B cell (primary cell): ENCODE results near the gene CARD9. TPM values are rescaled to one million over a fixed set of nuclear protein-coding genes. Genes with fewer than 3 reads are reported as not detected.
A peak's percentile ranks its signal among the peaks of the same experiment; 100 is the strongest.

Source experiments
- ATAC-seq: fragments of 200-7000 bp; cut with Tn5 transposase; one replicate; pipeline ENCODE4 v1.10.0; 2021; ENCODE audit warnings: low read depth, mild to moderate bottlenecking, moderate number of reproducible peaks, moderate library complexity
- CTCF ChIA-PET: fragments of 350-600 bp; sonication (Branson Sonifier 250); formaldehyde crosslinking; loops from one replicate; lab custom pipeline; 2021; ENCODE audit warnings: antibody characterized with exemption, inconsistent platforms; lab: Charles Lee
- POLR2A ChIA-PET: fragments of 350-600 bp; sonication (Branson Sonifier 250); formaldehyde crosslinking; loops from one replicate; lab custom pipeline; 2021; ENCODE audit warnings: antibody characterized with exemption; lab: Charles Lee
- DNase-seq: peaks from one replicate; pipeline ENCODE4 v3.0.0; 2013
- H2AFZ ChIP-seq: 2 replicates; pipeline ENCODE4 v1.6.1; 2012; ENCODE audit warnings: mild to moderate bottlenecking, low read depth, low read length; ENCODE audit not compliant: insufficient read depth, poor library complexity, severe bottlenecking
- H3K27ac ChIP-seq, 2 donors: 1 replicate in 1 of 2; 2 replicates in 1 of 2; pipeline ENCODE4 v1.5.1; 2012 to 2013; ENCODE audit warnings: low read length in 2 of 2, mild to moderate bottlenecking in 2 of 2, moderate library complexity in 1 of 2
- H3K27me3 ChIP-seq, 4 experiments: fragments of 200-600 bp in 1 of 4; sonication (generic) in 1 of 4; replicated peaks in 1 of 4; 1 replicate in 2 of 4; 2 replicates in 2 of 4; pipeline versions ENCODE4 v1.6.1 to v1.7.0; 2013 to 2016; ENCODE audit warnings: low read length in 3 of 4, mild to moderate bottlenecking in 2 of 4, mixed read lengths in 1 of 4, moderate library complexity in 1 of 4; ENCODE audit not compliant: insufficient read depth in 4 of 4, control insufficient read depth in 3 of 4; ENCODE audit errors: control extremely low read depth in 1 of 4
- H3K36me3 ChIP-seq, 2 experiments: replicated peaks in 1 of 2; 1 replicate in 1 of 2; 2 replicates in 1 of 2; pipeline versions ENCODE4 v1.6.1 to v1.7.1; 2013; ENCODE audit warnings: low read length in 1 of 2; ENCODE audit not compliant: insufficient read depth in 2 of 2, control insufficient read depth in 1 of 2; ENCODE audit errors: control extremely low read depth in 1 of 2, extremely low read depth in 1 of 2
- H3K4me1 ChIP-seq, 2 donors: fragments of 200-600 bp in 1 of 2; sonication (generic) in 1 of 2; 1 replicate in 1 of 2; 2 replicates in 1 of 2; pipeline versions ENCODE4 v1.5.1 to v1.6.1; 2013 to 2017; ENCODE audit warnings: low read length in 2 of 2; ENCODE audit not compliant: control insufficient read depth in 2 of 2, insufficient read depth in 2 of 2
- H3K4me2 ChIP-seq: replicated peaks from 2 replicates; pipeline ENCODE3; 2012; ENCODE audit warnings: mild to moderate bottlenecking, low read depth, low read length; ENCODE audit not compliant: poor library complexity, severe bottlenecking
- H3K4me3 ChIP-seq, 5 experiments: fragments of 200-600 bp in 1 of 5; sonication (generic) in 1 of 5; 1 replicate in 3 of 5; 2 replicates in 2 of 5; pipeline versions ENCODE4 v1.5.1 to v1.7.0; 2011 to 2016; ENCODE audit warnings: low read length in 4 of 5, mild to moderate bottlenecking in 4 of 5, low read depth in 2 of 5, control low read depth in 1 of 5, moderate library complexity in 1 of 5; ENCODE audit not compliant: insufficient read depth in 1 of 5; ENCODE audit errors: control extremely low read depth in 1 of 5, extremely low read depth in 1 of 5
- H3K79me2 ChIP-seq: fragments of 200-600 bp; sonication (generic); one replicate; pipeline ENCODE4 v1.6.0; 2016; ENCODE audit warnings: low read length; ENCODE audit not compliant: control insufficient read depth, insufficient read depth
- H3K9ac ChIP-seq: fragments of 200-600 bp; sonication (generic); 2 replicates; pipeline ENCODE4 v1.6.1; 2017; ENCODE audit warnings: mild to moderate bottlenecking, low read length, moderate library complexity
- H3K9me3 ChIP-seq, 3 donors: one replicate each; pipeline versions ENCODE4 v1.6.1 to v1.7.1; 2013; ENCODE audit warnings: low read length in 2 of 3; ENCODE audit not compliant: control insufficient read depth in 2 of 3, insufficient read depth in 1 of 3; ENCODE audit errors: control extremely low read depth in 1 of 3
- H4K20me1 ChIP-seq: 2 replicates; pipeline ENCODE4 v1.6.0; 2012; ENCODE audit warnings: mild to moderate bottlenecking, low read length; ENCODE audit not compliant: insufficient read depth, control insufficient read depth, poor library complexity, severe bottlenecking
- H3K27ac Mint-ChIP-seq: one replicate; pipeline ENCODE4 v1.8.0; 2021; ENCODE audit warnings: mixed read lengths
- H3K27me3 Mint-ChIP-seq: one replicate; pipeline ENCODE4 v1.8.0; 2021; ENCODE audit warnings: mixed read lengths
- H3K4me1 Mint-ChIP-seq: one replicate; pipeline ENCODE4 v1.8.0; 2021; ENCODE audit warnings: mixed read lengths
- H3K4me3 Mint-ChIP-seq: one replicate; pipeline ENCODE4 v1.8.0; 2021; ENCODE audit warnings: mixed read lengths
- H3K9me3 Mint-ChIP-seq: one replicate; pipeline ENCODE4 v1.8.0; 2022; ENCODE audit warnings: mixed read lengths; ENCODE audit not compliant: insufficient read depth
- EZH2 ChIP-seq: IDR thresholded peaks from 2 replicates; pipeline ENCODE4 v1.6.1; 2012; ENCODE audit warnings: borderline replicate concordance, low read depth, mild to moderate bottlenecking, moderate library complexity, low read length; ENCODE audit not compliant: insufficient read depth, poor library complexity, severe bottlenecking
- WGBS: methylation state at CpG from one replicate; pipeline ENCODE4 v1.1.5; 2013; ENCODE audit warnings: missing lambda C conversion rate; ENCODE audit not compliant: insufficient coverage; 5-methylcytosine and 5-hydroxymethylcytosine counted together
- intact Hi-C: fragments of 100-400 bp; cut with micrococcal nuclease; formaldehyde crosslinking; loops from one replicate; pipeline ENCODE4 v1.10.0; 2022
- polyA plus RNA-seq: library from polyadenylated mRNA; depleted of rRNA; stranded (reverse); fragments of >200 nt; gene quantifications from 2 replicates; pipeline ENCODE4 v1.2.3, GENCODE V29; 2012
- total RNA-seq, 2 donors: library from RNA; stranded (reverse); fragments of 120-200 nt in 1 of 2; gene quantifications; 1 replicate in 1 of 2; 2 replicates in 1 of 2; pipeline versions ENCODE4 v1.2.3 to v1.2.4, GENCODE V29; 2013 to 2022
- TF ChIP-seq, protein P1 (sequence below): fragments of 200-600 bp; IDR thresholded peaks from one replicate; pipeline ENCODE4 v1.8.0; 2022; ENCODE audit warnings: antibody characterized with exemption, mild to moderate bottlenecking

The CARD9 gene
- total and polyA plus RNA-seq, 2 donors (not counting 1 experiment from before 2014, with no cell fraction given), result 0.57 to 1.1 TPM

DNA sequence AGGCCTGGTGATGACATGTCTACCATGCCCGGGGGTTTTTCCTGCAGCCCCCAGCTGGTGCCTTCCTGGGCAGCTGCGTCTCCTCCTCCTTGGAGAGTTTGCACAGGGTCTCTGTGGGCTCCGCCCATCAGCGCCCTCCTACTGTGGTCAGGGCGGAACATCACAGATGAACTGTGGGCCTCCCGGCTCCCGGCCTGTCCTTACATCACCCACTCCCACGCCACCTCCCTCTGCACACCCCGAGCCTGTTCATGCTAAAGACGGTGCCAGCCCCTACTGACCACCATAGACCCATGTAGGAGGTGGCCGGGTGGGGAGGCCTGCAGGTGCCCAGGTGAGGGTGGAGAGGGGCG, 33.5 kb downstream of the CARD9 start:
- CTCF ChIA-PET, result interaction anchor here (0.6 kb wide), 1 partner anchor 125 kb away, joined by 3 read pairs; no protein-coding TSS in a partner anchor
- Histone ChIP-seq H3K36me3 (no peaks in the 10 kb centered on the region), H3K4me3 (no peak overlapping the region), H3K79me2 (no peaks in the 10 kb centered on the region), H3K4me1 (peaks cover 3 to 6% of the 10 kb centered on the region in 2 donors), H3K4me2 (no peak overlapping the region), H4K20me1 (no peaks in the 10 kb centered on the region), H3K27ac (no peak overlapping the region), H2AFZ (no peak overlapping the region), H3K9me3 (no peaks in the 10 kb centered on the region), H3K9ac (no peak overlapping the region), H3K27me3 (no peaks in the 10 kb centered on the region)
- DNase-seq (no peak), ATAC-seq (no peak)
- POLR2A ChIA-PET, result no interaction called here
- TF ChIP-seq EZH2, result no peak
- TF ChIP-seq, protein P1, sequence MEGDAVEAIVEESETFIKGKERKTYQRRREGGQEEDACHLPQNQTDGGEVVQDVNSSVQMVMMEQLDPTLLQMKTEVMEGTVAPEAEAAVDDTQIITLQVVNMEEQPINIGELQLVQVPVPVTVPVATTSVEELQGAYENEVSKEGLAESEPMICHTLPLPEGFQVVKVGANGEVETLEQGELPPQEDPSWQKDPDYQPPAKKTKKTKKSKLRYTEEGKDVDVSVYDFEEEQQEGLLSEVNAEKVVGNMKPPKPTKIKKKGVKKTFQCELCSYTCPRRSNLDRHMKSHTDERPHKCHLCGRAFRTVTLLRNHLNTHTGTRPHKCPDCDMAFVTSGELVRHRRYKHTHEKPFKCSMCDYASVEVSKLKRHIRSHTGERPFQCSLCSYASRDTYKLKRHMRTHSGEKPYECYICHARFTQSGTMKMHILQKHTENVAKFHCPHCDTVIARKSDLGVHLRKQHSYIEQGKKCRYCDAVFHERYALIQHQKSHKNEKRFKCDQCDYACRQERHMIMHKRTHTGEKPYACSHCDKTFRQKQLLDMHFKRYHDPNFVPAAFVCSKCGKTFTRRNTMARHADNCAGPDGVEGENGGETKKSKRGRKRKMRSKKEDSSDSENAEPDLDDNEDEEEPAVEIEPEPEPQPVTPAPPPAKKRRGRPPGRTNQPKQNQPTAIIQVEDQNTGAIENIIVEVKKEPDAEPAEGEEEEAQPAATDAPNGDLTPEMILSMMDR, result no peak
- Mint-ChIP-seq H3K9me3 (no peaks in the 10 kb centered on the region), H3K4me3 (no peak overlapping the region), H3K27me3 (no peaks in the 10 kb centered on the region), H3K4me1 (peaks cover 9% of the 10 kb centered on the region), H3K27ac (no peak overlapping the region)
- intact Hi-C loops, result loop anchor here (2.0 kb wide), 1 partner anchor 291 kb away; no protein-coding TSS in a partner anchor
- 96% methylated on average over 7 of the region's 12 CpGs for WGBS

DNA sequence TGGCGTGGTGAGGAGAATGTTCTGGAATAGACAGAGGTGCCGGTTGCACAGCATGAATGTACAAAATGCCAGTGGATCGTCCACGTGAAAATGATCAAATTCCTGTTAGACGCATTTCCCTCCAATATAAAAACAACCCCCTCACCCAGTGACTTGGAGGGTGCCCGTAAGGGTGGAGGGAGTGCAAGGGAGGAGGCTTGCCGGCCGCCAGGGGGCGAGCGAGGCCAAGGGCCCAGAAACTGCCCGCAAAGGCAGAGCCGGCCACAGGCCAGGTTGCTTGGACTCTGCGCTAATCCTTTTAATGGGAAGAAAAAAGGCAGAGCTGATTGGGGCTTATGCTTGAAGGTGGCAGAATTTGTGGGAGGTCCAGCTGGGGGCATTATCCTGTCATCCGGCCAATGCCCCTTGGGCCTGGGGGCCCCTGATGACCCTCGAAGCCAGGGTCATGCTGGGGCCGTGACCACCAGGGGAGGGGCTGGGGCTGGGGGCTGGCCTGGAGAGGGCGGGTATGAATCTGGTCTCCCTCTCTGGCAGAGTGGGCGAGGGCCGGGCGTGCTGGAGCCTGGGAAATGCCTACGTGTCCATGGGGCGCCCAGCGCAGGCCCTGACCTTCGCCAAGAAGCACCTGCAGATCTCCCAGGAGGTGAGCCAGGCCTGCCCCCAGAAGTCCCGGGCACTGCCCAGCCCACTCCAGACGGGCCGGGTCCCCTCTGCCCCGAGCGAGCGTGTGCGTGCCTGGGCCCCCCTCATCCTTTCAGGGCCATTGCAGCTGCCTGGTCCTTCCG, 34.1 kb downstream of the CARD9 start:
- Histone ChIP-seq H3K4me3 (no peak overlapping the region), H3K36me3 (no peaks in the 10 kb centered on the region), H3K79me2 (no peaks in the 10 kb centered on the region), H3K4me1 (peaks cover 3 to 6% of the 10 kb centered on the region in 2 donors), H4K20me1 (no peaks in the 10 kb centered on the region), H3K27me3 (no peaks in the 10 kb centered on the region), H3K9ac (no peak overlapping the region), H3K9me3 (no peaks in the 10 kb centered on the region), H3K27ac (no peak overlapping the region), H2AFZ (no peak overlapping the region), H3K4me2 (no peak overlapping the region)
- Mint-ChIP-seq H3K4me3 (no peak overlapping the region), H3K4me1 (peaks cover 9% of the 10 kb centered on the region), H3K27me3 (no peaks in the 10 kb centered on the region), H3K9me3 (no peaks in the 10 kb centered on the region), H3K27ac (no peak overlapping the region)
- ChIA-PET CTCF (interaction anchor here (0.6 kb wide), 1 partner anchor 124 kb away, joined by 3 read pairs; no protein-coding TSS in a partner anchor), POLR2A (no interaction called here)
- peak; percentile 55 for DNase-seq
- 77% methylated on average over 27 of the region's 32 CpGs for WGBS
- intact Hi-C loops, result loop anchor here (2.0 kb wide), 1 partner anchor 291 kb away; no protein-coding TSS in a partner anchor
- TF ChIP-seq EZH2, result no peak
- TF ChIP-seq, protein P1, result peak; percentile 77
- peak; percentile 60 for ATAC-seq
